Transverse colon (tissue), 4 donors: Measurements from ENCODE around the gene ZBTB12.

Experiments used
- POLR2A ChIP-seq: fragments of 450-650 bp; IDR thresholded peaks from one replicate; pipeline ENCODE4 v1.6.1; 2016; ENCODE audit warnings: antibody characterized with exemption, mild to moderate bottlenecking, moderate library complexity
- POLR2AphosphoS5 ChIP-seq, 3 donors: sonication (generic); formaldehyde crosslinking; IDR thresholded peaks; one replicate each; pipeline ENCODE4 v1.6.1; 2016; ENCODE audit warnings: antibody characterized with exemption in 3 of 3
- TF ChIP-seq, protein P1 (sequence below), 5 experiments: fragments of 200-600 bp in 3 of 5; fragments of 450-650 bp in 2 of 5; sonication (generic) in 3 of 5; IDR thresholded peaks; 1 replicate in 2 of 5; 2 replicates in 3 of 5; pipeline ENCODE4 v1.5.1; 2016 to 2017; ENCODE audit warnings: antibody characterized with exemption in 5 of 5, inconsistent platforms in 3 of 5, mild to moderate bottlenecking in 2 of 5, moderate library complexity in 1 of 5

GRCh38 chr6:31918069-31918720, 16.3 kb upstream of the ZBTB12 start:
- TF ChIP-seq, protein P1, sequence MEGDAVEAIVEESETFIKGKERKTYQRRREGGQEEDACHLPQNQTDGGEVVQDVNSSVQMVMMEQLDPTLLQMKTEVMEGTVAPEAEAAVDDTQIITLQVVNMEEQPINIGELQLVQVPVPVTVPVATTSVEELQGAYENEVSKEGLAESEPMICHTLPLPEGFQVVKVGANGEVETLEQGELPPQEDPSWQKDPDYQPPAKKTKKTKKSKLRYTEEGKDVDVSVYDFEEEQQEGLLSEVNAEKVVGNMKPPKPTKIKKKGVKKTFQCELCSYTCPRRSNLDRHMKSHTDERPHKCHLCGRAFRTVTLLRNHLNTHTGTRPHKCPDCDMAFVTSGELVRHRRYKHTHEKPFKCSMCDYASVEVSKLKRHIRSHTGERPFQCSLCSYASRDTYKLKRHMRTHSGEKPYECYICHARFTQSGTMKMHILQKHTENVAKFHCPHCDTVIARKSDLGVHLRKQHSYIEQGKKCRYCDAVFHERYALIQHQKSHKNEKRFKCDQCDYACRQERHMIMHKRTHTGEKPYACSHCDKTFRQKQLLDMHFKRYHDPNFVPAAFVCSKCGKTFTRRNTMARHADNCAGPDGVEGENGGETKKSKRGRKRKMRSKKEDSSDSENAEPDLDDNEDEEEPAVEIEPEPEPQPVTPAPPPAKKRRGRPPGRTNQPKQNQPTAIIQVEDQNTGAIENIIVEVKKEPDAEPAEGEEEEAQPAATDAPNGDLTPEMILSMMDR (IDR thresholded peaks at IDR 0.05), result no peak
- TF ChIP-seq POLR2AphosphoS5 (IDR thresholded peaks at IDR 0.05) (no peak), POLR2A (no peak)
